C4-2B (cell line): Measurements from ENCODE around the gene GATAD2B.

Source experiments
- H3K27ac ChIP-seq: fragments of 450-650 bp; 2 replicates; pipeline ENCODE4 v1.5.1; 2017
- CTCF ChIP-seq: fragments of 450-650 bp; conservative IDR thresholded peaks from 2 replicates; pipeline ENCODE4 v1.5.1; 2017; ENCODE audit warnings: mild to moderate bottlenecking
- ZFX ChIP-seq: fragments of 450-650 bp; IDR thresholded peaks from 2 replicates; pipeline ENCODE4 v1.6.1; 2017

GATAD2B gene

GRCh38 chr1:153958111-153958960 is 35.6 kb upstream of the GATAD2B start, which contains the start of gene CRTC2:
Gene CRTC2 (minus strand): TSS chr1:153958612. CDS start chr1:153958497, 115 bp downstream.
- peak within 1 kb of the TSS; percentile 83 for H3K27ac ChIP-seq
- TF ChIP-seq CTCF (no peak), ZFX (peak; percentile 90)

- no peak for TF ChIP-seq CTCF
- TF ChIP-seq ZFX = no peak
- peak overlapping the region; percentile 83 for H3K27ac ChIP-seq
Observed at GRCh38 chr1:153957744-153958110, 35.0 kb upstream of the GATAD2B start.

- no peak for TF ChIP-seq ZFX
- no peak for TF ChIP-seq CTCF
- peak overlapping the region; percentile 83 for H3K27ac ChIP-seq
Observed at GRCh38 chr1:153956997-153957715, 34.4 kb upstream of the GATAD2B start.

GRCh38 chr1:153954826-153955225 is 32.1 kb upstream of the GATAD2B start:
- TF ChIP-seq CTCF (no peak), ZFX (no peak)
- no peak overlapping the region for H3K27ac ChIP-seq

- H3K27ac ChIP-seq = no peak overlapping the region
- no peak for TF ChIP-seq ZFX
- TF ChIP-seq CTCF = no peak
Observed at GRCh38 chr1:153953859-153954365, 31.1 kb upstream of the GATAD2B start.

- TF ChIP-seq CTCF (no peak), ZFX (no peak)
- H3K27ac ChIP-seq = no peak overlapping the region
Observed at GRCh38 chr1:153951801-153952200, 29.0 kb upstream of the GATAD2B start.

GRCh38 chr1:153951183-153951582 is 28.4 kb upstream of the GATAD2B start:
- TF ChIP-seq ZFX (no peak), CTCF (no peak)
- no peak overlapping the region for H3K27ac ChIP-seq
